Type B pancreatic cell (in vitro differentiated cells): ENCODE data around the gene MYO9A. TPM values are rescaled to one million over a fixed set of nuclear protein-coding genes. Genes with fewer than 3 reads are reported as not detected.

Experiments used
- DNase-seq: peaks from one replicate; pipeline ENCODE4 v3.0.0; 2021; ENCODE audit warnings: mixed read lengths; ENCODE audit not compliant: unreplicated experiment; ENCODE audit errors: extremely low spot score
- H3K27ac Mint-ChIP-seq: 2 replicates; pipeline ENCODE4 v1.8.0; 2021; ENCODE audit warnings: mild to moderate bottlenecking, mixed read lengths
- H3K27me3 Mint-ChIP-seq: 2 replicates; pipeline ENCODE4 v1.8.0; 2021; ENCODE audit warnings: mixed read lengths
- H3K36me3 Mint-ChIP-seq: 2 replicates; pipeline ENCODE4 v1.8.0; 2021; ENCODE audit warnings: mixed read lengths
- H3K4me1 Mint-ChIP-seq: one replicate; pipeline ENCODE4 v1.8.0; 2021; ENCODE audit warnings: mixed read lengths; ENCODE audit not compliant: unreplicated experiment
- H3K4me3 Mint-ChIP-seq: 2 replicates; pipeline ENCODE4 v1.8.0; 2021; ENCODE audit warnings: mild to moderate bottlenecking, mixed read lengths
- H3K9me3 Mint-ChIP-seq: 2 replicates; pipeline ENCODE4 v1.8.0; 2021; ENCODE audit warnings: mixed read lengths
- total RNA-seq: library from RNA; stranded (reverse); gene quantifications from 2 replicates; pipeline ENCODE4 v1.2.1, GENCODE V29; 2021; ENCODE audit warnings: low replicate concordance
- TF ChIP-seq, protein P1 (sequence below): fragments of 200-600 bp; sonication (generic); conservative IDR thresholded peaks from 2 replicates; pipeline ENCODE4 v1.5.0; 2021; ENCODE audit warnings: antibody characterized with exemption, mild to moderate bottlenecking

MYO9A gene
- total RNA-seq, 1 donor from 2014 or later: 43.4 TPM

DNA sequence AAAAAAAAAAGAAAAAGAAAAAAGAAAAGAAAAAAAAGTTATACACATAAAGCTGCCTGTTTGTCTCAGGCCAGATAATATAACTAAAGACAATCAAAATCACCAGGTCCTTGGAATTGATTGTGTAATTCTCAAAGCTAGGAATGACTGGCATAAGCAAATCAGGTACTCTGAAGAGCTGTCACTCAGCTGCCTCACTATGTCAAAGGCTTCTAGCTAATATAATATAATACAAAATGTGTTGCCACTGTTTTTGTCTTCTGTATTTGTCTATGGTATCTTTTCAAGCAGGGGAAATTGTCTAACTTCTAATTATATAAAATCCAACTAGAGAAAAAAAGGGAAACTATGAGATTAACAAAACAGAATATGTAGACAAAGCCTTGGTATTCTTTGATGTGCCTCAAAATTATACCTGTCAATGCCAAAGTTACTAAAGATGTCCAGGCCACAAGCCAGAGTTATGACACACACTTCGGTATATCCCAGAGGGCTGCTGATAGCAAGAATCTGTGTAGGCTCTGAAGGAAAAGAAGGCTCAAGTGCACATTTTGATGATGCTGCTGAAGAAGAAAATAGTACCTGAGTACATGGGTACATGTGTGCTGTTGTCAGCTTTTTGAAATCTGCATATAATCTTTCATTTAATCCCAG is 344.6 kb downstream of the MYO9A start:
- H3K27me3 Mint-ChIP-seq: no peaks in the 10 kb centered on the region
- H3K27ac Mint-ChIP-seq: no peak overlapping the region
- TF ChIP-seq, protein P1, sequence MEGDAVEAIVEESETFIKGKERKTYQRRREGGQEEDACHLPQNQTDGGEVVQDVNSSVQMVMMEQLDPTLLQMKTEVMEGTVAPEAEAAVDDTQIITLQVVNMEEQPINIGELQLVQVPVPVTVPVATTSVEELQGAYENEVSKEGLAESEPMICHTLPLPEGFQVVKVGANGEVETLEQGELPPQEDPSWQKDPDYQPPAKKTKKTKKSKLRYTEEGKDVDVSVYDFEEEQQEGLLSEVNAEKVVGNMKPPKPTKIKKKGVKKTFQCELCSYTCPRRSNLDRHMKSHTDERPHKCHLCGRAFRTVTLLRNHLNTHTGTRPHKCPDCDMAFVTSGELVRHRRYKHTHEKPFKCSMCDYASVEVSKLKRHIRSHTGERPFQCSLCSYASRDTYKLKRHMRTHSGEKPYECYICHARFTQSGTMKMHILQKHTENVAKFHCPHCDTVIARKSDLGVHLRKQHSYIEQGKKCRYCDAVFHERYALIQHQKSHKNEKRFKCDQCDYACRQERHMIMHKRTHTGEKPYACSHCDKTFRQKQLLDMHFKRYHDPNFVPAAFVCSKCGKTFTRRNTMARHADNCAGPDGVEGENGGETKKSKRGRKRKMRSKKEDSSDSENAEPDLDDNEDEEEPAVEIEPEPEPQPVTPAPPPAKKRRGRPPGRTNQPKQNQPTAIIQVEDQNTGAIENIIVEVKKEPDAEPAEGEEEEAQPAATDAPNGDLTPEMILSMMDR: no peak
- no peaks in the 10 kb centered on the region for H3K9me3 Mint-ChIP-seq
- no peaks in the 10 kb centered on the region for H3K4me1 Mint-ChIP-seq
- H3K36me3 Mint-ChIP-seq: peaks cover 14% of the 10 kb centered on the region
- DNase-seq: no peak
- H3K4me3 Mint-ChIP-seq: no peak overlapping the region

Other genes with a start within 250 kb of the MYO9A start
- gene SENP8, start 253 bp upstream of the MYO9A start, total RNA-seq: 4.9 and 6.1 TPM in 2 replicates
- gene GRAMD2A, start 79.6 kb upstream of the MYO9A start, total RNA-seq: 6.0 and 15.5 TPM in 2 replicates
- gene PKM, start 113.0 kb upstream of the MYO9A start, total RNA-seq: 597 and 663 TPM in 2 replicates
- gene PARP6, start 154.4 kb upstream of the MYO9A start, total RNA-seq: 74.6 and 97.5 TPM in 2 replicates
- 0.45 and 1.9 TPM in 2 replicates for gene CELF6, start 202.0 kb upstream of the MYO9A start, total RNA-seq